CD14-positive monocyte (primary cell): ENCODE data around the gene ARMH1. TPM values are rescaled to one million over a fixed set of nuclear protein-coding genes. Genes with fewer than 3 reads are reported as not detected.
A peak's percentile ranks its signal among the peaks of the same experiment; 100 is the strongest.

Experiments
- DNase-seq, 3 donors: peaks; one replicate each; pipeline ENCODE4 v3.0.0-alpha.2; 2011 to 2022
- H2AFZ ChIP-seq: 2 replicates; pipeline ENCODE4 v1.6.0; 2012; ENCODE audit warnings: mild to moderate bottlenecking, low read depth, low read length, inconsistent platforms; ENCODE audit not compliant: insufficient read depth, poor library complexity, severe bottlenecking
- H3K27ac ChIP-seq, 2 donors: 1 replicate in 1 of 2; 2 replicates in 1 of 2; pipeline ENCODE4 v1.5.1; 2012 to 2013; ENCODE audit warnings: low read length in 2 of 2, control low read depth in 1 of 2, inconsistent platforms in 1 of 2, low read depth in 1 of 2, mild to moderate bottlenecking in 1 of 2
- H3K27me3 ChIP-seq, 2 donors: one replicate each; pipeline versions ENCODE4 v1.6.0 to v1.6.1; 2011 to 2013; ENCODE audit warnings: low read length in 2 of 2; ENCODE audit not compliant: control insufficient read depth in 2 of 2, insufficient read depth in 2 of 2
- H3K36me3 ChIP-seq, 2 donors: replicated peaks in 1 of 2; 1 replicate in 1 of 2; 2 replicates in 1 of 2; pipeline versions ENCODE4 v1.5.1 to v1.6.1; 2012 to 2013; ENCODE audit warnings: low read length in 2 of 2, control low read depth in 1 of 2, inconsistent platforms in 1 of 2, mild to moderate bottlenecking in 1 of 2; ENCODE audit not compliant: insufficient read depth in 2 of 2, control insufficient read depth in 1 of 2
- H3K4me1 ChIP-seq, 2 donors: 1 replicate in 1 of 2; 2 replicates in 1 of 2; pipeline versions ENCODE4 v1.5.1 to v1.6.1; 2012 to 2013; ENCODE audit warnings: low read length in 2 of 2, control low read depth in 1 of 2, inconsistent platforms in 1 of 2, mild to moderate bottlenecking in 1 of 2, moderate library complexity in 1 of 2; ENCODE audit not compliant: insufficient read depth in 2 of 2, control insufficient read depth in 1 of 2
- H3K4me2 ChIP-seq: replicated peaks from 2 replicates; pipeline ENCODE3; 2012; ENCODE audit warnings: low read length, moderate library complexity, mild to moderate bottlenecking; ENCODE audit not compliant: poor library complexity, severe bottlenecking; ENCODE audit errors: extremely low read depth
- H3K4me3 ChIP-seq, 3 experiments: fragments of 200-600 bp in 1 of 3; sonication (generic) in 1 of 3; replicated peaks in 1 of 3; 1 replicate in 2 of 3; 2 replicates in 1 of 3; pipeline ENCODE4 v1.5.1; 2011 to 2013; ENCODE audit warnings: low read length in 3 of 3, mild to moderate bottlenecking in 3 of 3, control low read depth in 2 of 3, low read depth in 2 of 3, inconsistent platforms in 1 of 3, moderate library complexity in 1 of 3
- H3K79me2 ChIP-seq: 2 replicates; pipeline ENCODE4 v1.6.0; 2012; ENCODE audit warnings: mild to moderate bottlenecking, control low read depth, inconsistent platforms, low read length, moderate library complexity; ENCODE audit not compliant: insufficient read depth
- H3K9ac ChIP-seq: 2 replicates; pipeline ENCODE4 v1.6.0; 2017; ENCODE audit warnings: low read length, mild to moderate bottlenecking; ENCODE audit not compliant: insufficient read depth, poor library complexity, severe bottlenecking
- H3K9me3 ChIP-seq, 2 donors: replicated peaks in 1 of 2; 1 replicate in 1 of 2; 2 replicates in 1 of 2; pipeline versions ENCODE4 v1.5.1 to v1.6.1; 2012 to 2013; ENCODE audit warnings: low read length in 2 of 2, control low read depth in 1 of 2; ENCODE audit not compliant: control insufficient read depth in 1 of 2, insufficient read depth in 1 of 2
- H4K20me1 ChIP-seq: 2 replicates; pipeline ENCODE4 v1.6.0; 2012; ENCODE audit warnings: mild to moderate bottlenecking, low read length, control low read depth, moderate library complexity; ENCODE audit not compliant: insufficient read depth
- H3K27ac Mint-ChIP-seq, 7 donors: one replicate each; pipeline ENCODE4 v1.8.0; 2020; ENCODE audit warnings: mild to moderate bottlenecking in 7 of 7, mixed read lengths in 7 of 7, moderate library complexity in 6 of 7, inconsistent platforms in 2 of 7
- H3K27me3 Mint-ChIP-seq, 3 donors: one replicate each; pipeline ENCODE4 v1.8.0; 2021 to 2022; ENCODE audit warnings: low read depth in 3 of 3, mild to moderate bottlenecking in 3 of 3, mixed read lengths in 3 of 3, moderate library complexity in 3 of 3, inconsistent platforms in 1 of 3
- H3K36me3 Mint-ChIP-seq, 2 donors: one replicate each; pipeline ENCODE4 v1.8.0; 2020; ENCODE audit warnings: mixed read lengths in 2 of 2, inconsistent platforms in 1 of 2, mild to moderate bottlenecking in 1 of 2
- H3K4me1 Mint-ChIP-seq: one replicate; pipeline ENCODE4 v1.8.0; 2020; ENCODE audit warnings: mild to moderate bottlenecking, mixed read lengths
- H3K4me3 Mint-ChIP-seq, 2 donors: one replicate each; pipeline ENCODE4 v1.8.0; 2020; ENCODE audit warnings: mild to moderate bottlenecking in 2 of 2, mixed read lengths in 2 of 2, moderate library complexity in 1 of 2
- H3K9me3 Mint-ChIP-seq, 7 donors: one replicate each; pipeline ENCODE4 v1.8.0; 2020 to 2022; ENCODE audit warnings: mixed read lengths in 7 of 7, mild to moderate bottlenecking in 6 of 7, moderate library complexity in 6 of 7, inconsistent platforms in 2 of 7
- WGBS: methylation state at CpG from one replicate; pipeline ENCODE4 v1.1.5; 2013; ENCODE audit warnings: missing lambda C conversion rate; ENCODE audit not compliant: insufficient coverage; 5-methylcytosine and 5-hydroxymethylcytosine counted together
- intact Hi-C, 2 donors: fragments of 100-400 bp; cut with micrococcal nuclease; formaldehyde crosslinking; loops; one replicate each; pipeline versions ENCODE4 v1.15.0 to v1.15.1; 2023
- polyA plus RNA-seq, 3 donors: library from polyadenylated mRNA; depleted of rRNA in 1 of 3; unstranded in 2 of 3; stranded (reverse) in 1 of 3; fragments of 300-500 nt in 2 of 3; fragments of >200 nt in 1 of 3; fragmentation: Illumina TruSeq in 2 of 3; gene quantifications; 1 replicate in 2 of 3; 2 replicates in 1 of 3; pipeline ENCODE4 v1.2.3, GENCODE V29; 2012 to 2021
- TF ChIP-seq, protein P1 (sequence below): fragments of 200-600 bp; IDR thresholded peaks from one replicate; pipeline ENCODE4 v1.8.0; 2022; ENCODE audit warnings: antibody characterized with exemption, mild to moderate bottlenecking

ARMH1 gene
- polyA plus RNA-seq, 3 donors, result 14.7 to 209 (median 15.8) TPM

DNA sequence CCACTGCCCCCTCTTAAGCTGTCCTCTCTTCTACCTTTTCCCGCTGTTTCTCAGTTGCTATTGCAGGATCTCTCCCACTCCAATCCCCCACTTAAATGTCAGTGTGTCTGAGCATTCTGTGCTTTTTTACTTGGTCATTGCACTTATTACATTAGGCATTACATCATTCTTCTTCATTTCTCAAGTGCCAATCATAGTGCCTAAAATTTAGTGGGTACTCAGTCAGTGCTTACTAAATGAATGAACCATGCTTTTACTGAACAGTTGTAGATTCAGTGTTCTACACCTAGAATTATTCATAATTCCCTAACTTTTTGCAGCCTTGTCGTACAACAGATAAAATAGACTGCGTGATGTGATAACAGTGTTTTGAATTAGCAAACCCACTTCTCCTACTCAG is 19.4 kb downstream of the ARMH1 start:
- 100% methylated on average over 1 of the region's 3 CpGs for WGBS
- H3K4me1 ChIP-seq, result peaks cover 29% of the 10 kb centered on the region in 2 donors
- Mint-ChIP-seq H3K27me3 (peaks cover 13 to 18% (median 18%) of the 10 kb centered on the region in 3 donors), H3K4me1 (peaks cover 28% of the 10 kb centered on the region), H3K4me3 (no peak overlapping the region), H3K27ac (peak overlapping the region in 1 of 7 donors; percentile 58), H3K9me3 (no peaks in the 10 kb centered on the region), H3K36me3 (peaks cover 0 to 1% of the 10 kb centered on the region in 2 donors)
- H3K36me3 ChIP-seq, result no peaks in the 10 kb centered on the region
- intact Hi-C loops, result no loop called here
- no peak overlapping the region for H3K4me3 ChIP-seq
- no peak overlapping the region for H3K9ac ChIP-seq
- no peaks in the 10 kb centered on the region for H4K20me1 ChIP-seq
- H2AFZ ChIP-seq, result no peak overlapping the region
- H3K27ac ChIP-seq, result no peak overlapping the region
- H3K9me3 ChIP-seq, result no peaks in the 10 kb centered on the region
- H3K4me2 ChIP-seq, result no peak overlapping the region
- TF ChIP-seq, protein P1, sequence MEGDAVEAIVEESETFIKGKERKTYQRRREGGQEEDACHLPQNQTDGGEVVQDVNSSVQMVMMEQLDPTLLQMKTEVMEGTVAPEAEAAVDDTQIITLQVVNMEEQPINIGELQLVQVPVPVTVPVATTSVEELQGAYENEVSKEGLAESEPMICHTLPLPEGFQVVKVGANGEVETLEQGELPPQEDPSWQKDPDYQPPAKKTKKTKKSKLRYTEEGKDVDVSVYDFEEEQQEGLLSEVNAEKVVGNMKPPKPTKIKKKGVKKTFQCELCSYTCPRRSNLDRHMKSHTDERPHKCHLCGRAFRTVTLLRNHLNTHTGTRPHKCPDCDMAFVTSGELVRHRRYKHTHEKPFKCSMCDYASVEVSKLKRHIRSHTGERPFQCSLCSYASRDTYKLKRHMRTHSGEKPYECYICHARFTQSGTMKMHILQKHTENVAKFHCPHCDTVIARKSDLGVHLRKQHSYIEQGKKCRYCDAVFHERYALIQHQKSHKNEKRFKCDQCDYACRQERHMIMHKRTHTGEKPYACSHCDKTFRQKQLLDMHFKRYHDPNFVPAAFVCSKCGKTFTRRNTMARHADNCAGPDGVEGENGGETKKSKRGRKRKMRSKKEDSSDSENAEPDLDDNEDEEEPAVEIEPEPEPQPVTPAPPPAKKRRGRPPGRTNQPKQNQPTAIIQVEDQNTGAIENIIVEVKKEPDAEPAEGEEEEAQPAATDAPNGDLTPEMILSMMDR, result no peak
- no peak for DNase-seq
- no peaks in the 10 kb centered on the region for H3K79me2 ChIP-seq
- peaks cover 0 to 2% of the 10 kb centered on the region in 2 donors for H3K27me3 ChIP-seq

- Mint-ChIP-seq H3K36me3 (peaks cover 0 to 2% of the 10 kb centered on the region in 2 donors), H3K27me3 (peaks cover 8 to 20% (median 19%) of the 10 kb centered on the region in 3 donors), H3K27ac (no peak overlapping the region), H3K4me3 (no peak overlapping the region), H3K4me1 (peaks cover 28% of the 10 kb centered on the region), H3K9me3 (no peaks in the 10 kb centered on the region)
- H3K4me1 ChIP-seq, result peaks cover 30% of the 10 kb centered on the region in 2 donors
- no peaks in the 10 kb centered on the region for H3K36me3 ChIP-seq
- H3K79me2 ChIP-seq, result no peaks in the 10 kb centered on the region
- no peaks in the 10 kb centered on the region for H4K20me1 ChIP-seq
- H3K4me3 ChIP-seq, result no peak overlapping the region
- no peaks in the 10 kb centered on the region for H3K9me3 ChIP-seq
- TF ChIP-seq, protein P1, result no peak
- no peak overlapping the region for H2AFZ ChIP-seq
- 94% methylated on average over 5 of the region's 7 CpGs for WGBS
- no peak overlapping the region for H3K27ac ChIP-seq
- H3K9ac ChIP-seq, result no peak overlapping the region
- intact Hi-C loops, result no loop called here
- DNase-seq, result no peak
- no peak overlapping the region for H3K4me2 ChIP-seq
- peaks cover 0 to 2% of the 10 kb centered on the region in 2 donors for H3K27me3 ChIP-seq
These were observed 20.5 kb downstream of the ARMH1 start for GRCh38 chr1:44694863-44695478.
